SW480 (cell line): ENCODE data around the gene GTF2E1.
A peak's percentile ranks its signal among the peaks of the same experiment; 100 is the strongest.
"Not testable (repeated sequence)": the region's sequence is repeated elsewhere in the genome, so short reads cannot be mapped to it uniquely, and the experiment has no call there.

Experiments used
- DNase-seq: peaks from one replicate; pipeline ENCODE4 v3.0.0-alpha.2; 2016; ENCODE audit warnings: low spot score

GTF2E1 gene

GRCh38 chr3:120756061-120756460 lies 13.5 kb downstream of the GTF2E1 start:
- DNase-seq, result no peak

GRCh38 chr3:120758551-120758950 lies 16.0 kb downstream of the GTF2E1 start:
- not testable (repeated sequence) for DNase-seq

- DNase-seq, result no peak
These were observed 20.1 kb downstream of the GTF2E1 start for GRCh38 chr3:120762615-120763014.

GRCh38 chr3:120763601-120764000 lies 21.1 kb downstream of the GTF2E1 start:
- no peak for DNase-seq

GRCh38 chr3:120764206-120764605 lies 21.7 kb downstream of the GTF2E1 start:
- no peak for DNase-seq

- no peak for DNase-seq
These were observed 23.4 kb downstream of the GTF2E1 start for GRCh38 chr3:120765830-120766493.

- DNase-seq, result no peak
These were observed 24.0 kb downstream of the GTF2E1 start for GRCh38 chr3:120766576-120766975.

GRCh38 chr3:120767106-120767505 lies 24.6 kb downstream of the GTF2E1 start:
- no peak for DNase-seq

GRCh38 chr3:120769436-120769835 lies 26.9 kb downstream of the GTF2E1 start:
- DNase-seq, result no peak

GRCh38 chr3:120770891-120771290 lies 28.3 kb downstream of the GTF2E1 start:
- no peak for DNase-seq

- DNase-seq, result no peak
These were observed 29.5 kb downstream of the GTF2E1 start for GRCh38 chr3:120772081-120772480.

GRCh38 chr3:120773932-120774331 lies 31.4 kb downstream of the GTF2E1 start:
- no peak for DNase-seq

- no peak for DNase-seq
These were observed 32.9 kb downstream of the GTF2E1 start for GRCh38 chr3:120775411-120775810.

GRCh38 chr3:120778776-120779175 lies 36.2 kb downstream of the GTF2E1 start:
- DNase-seq, result no peak

- no peak for DNase-seq
These were observed 38.4 kb downstream of the GTF2E1 start for GRCh38 chr3:120780977-120781376.

GRCh38 chr3:120785832-120786231 lies 43.3 kb downstream of the GTF2E1 start:
- DNase-seq, result not testable (repeated sequence)

- no peak for DNase-seq
These were observed 48.5 kb downstream of the GTF2E1 start for GRCh38 chr3:120791010-120791409.

- no peak for DNase-seq
These were observed 49.4 kb downstream of the GTF2E1 start for GRCh38 chr3:120791913-120792312.

- DNase-seq, result no peak
These were observed 51.1 kb downstream of the GTF2E1 start for GRCh38 chr3:120793601-120794000.

GRCh38 chr3:120795017-120795648 lies 52.6 kb downstream of the GTF2E1 start:
- DNase-seq, result peak; percentile 47

GRCh38 chr3:120795959-120796358 lies 53.4 kb downstream of the GTF2E1 start:
- no peak for DNase-seq

GRCh38 chr3:120796976-120797375 lies 54.4 kb downstream of the GTF2E1 start:
- DNase-seq, result no peak

- DNase-seq, result no peak
These were observed 55.3 kb downstream of the GTF2E1 start for GRCh38 chr3:120797857-120798256.

- DNase-seq, result no peak
These were observed 55.8 kb downstream of the GTF2E1 start for GRCh38 chr3:120798346-120798745.
